ENCODE data around the gene SNTA1. TPM values are rescaled to one million over a fixed set of nuclear protein-coding genes. Genes with fewer than 3 reads are reported as not detected.
A peak's percentile ranks its signal among the peaks of the same experiment; 100 is the strongest.

Gene SNTA1
- total RNA-seq, 2 experiments from 2014 or later = 36.6 to 44.8 TPM

DNA sequence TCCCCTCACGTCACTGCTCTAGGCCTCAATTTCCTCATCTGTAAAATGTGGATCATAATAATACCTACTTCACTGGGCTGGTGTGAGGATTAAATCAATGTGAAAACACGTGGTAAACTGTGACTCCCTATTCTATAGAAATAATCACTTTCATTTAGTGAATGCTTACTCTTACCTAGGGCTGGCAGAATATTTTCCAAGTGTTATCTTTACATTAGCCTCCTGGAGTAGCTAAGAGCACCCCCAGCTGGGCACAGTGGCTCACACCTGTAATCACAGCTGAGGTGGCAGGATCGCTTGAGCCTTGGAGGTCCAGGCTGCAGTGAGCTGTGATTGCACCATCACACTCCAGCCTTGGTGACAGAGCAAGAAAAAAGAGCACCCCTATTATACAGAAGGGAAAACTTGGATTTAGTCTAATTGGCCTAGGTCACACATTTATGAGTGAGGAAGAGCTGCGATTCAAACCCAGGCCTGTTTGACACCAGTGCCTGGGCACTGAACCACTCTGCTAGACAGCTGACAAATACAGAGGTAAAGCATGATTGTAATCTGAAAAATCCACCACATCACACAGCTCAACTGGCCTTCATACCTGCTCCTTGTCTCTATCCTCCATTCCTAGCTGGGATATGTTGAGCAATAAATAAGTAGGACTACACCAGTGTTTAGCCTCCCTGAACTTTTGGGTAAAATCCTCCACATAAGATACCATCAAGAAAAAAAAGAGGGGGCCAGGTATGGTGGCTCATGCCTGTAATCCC is 1.4 kb upstream of the SNTA1 start:
- peak overlapping the region; percentile 95 for H3K27ac ChIP-seq (ENCODE audit: low read depth, low read length, poor library complexity, severe bottlenecking)
- ChIA-PET POLR2A (interaction anchor here (0.6 to 1.7 kb wide), 10 partner anchors 12 to 240 kb away, joined by 3 to 6 read pairs (median 4); partner anchors contain the start of genes ACTL10 and CDK5RAP1), CTCF (ENCODE audit: unreplicated experiment) (interaction anchor here (0.6 to 1.4 kb wide), 5 partner anchors 30 to 241 kb away, joined by 4 to 9 read pairs (median 4); partner anchors contain the start of gene CDK5RAP1)
- H3K4me3 ChIP-seq (ENCODE audit: low read depth, low read length, poor library complexity, severe bottlenecking) = peak overlapping the region; percentile 76
- TF ChIP-seq EZH2phosphoT487 (IDR thresholded peaks at IDR 0.05; ENCODE audit: borderline replicate concordance, low read depth, low read length) = no peak
- TF ChIP-seq, protein P1, sequence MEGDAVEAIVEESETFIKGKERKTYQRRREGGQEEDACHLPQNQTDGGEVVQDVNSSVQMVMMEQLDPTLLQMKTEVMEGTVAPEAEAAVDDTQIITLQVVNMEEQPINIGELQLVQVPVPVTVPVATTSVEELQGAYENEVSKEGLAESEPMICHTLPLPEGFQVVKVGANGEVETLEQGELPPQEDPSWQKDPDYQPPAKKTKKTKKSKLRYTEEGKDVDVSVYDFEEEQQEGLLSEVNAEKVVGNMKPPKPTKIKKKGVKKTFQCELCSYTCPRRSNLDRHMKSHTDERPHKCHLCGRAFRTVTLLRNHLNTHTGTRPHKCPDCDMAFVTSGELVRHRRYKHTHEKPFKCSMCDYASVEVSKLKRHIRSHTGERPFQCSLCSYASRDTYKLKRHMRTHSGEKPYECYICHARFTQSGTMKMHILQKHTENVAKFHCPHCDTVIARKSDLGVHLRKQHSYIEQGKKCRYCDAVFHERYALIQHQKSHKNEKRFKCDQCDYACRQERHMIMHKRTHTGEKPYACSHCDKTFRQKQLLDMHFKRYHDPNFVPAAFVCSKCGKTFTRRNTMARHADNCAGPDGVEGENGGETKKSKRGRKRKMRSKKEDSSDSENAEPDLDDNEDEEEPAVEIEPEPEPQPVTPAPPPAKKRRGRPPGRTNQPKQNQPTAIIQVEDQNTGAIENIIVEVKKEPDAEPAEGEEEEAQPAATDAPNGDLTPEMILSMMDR (conservative IDR thresholded peaks at IDR 0.05; ENCODE audit: low read length) = peak; percentile 89
- DNase-seq (ENCODE audit: low spot score) = peak; percentile 82
- peak overlapping the region; percentile 51; the same call in 1 of the 2 replicates for H2AFZ ChIP-seq (ENCODE audit: low read length)
- peaks cover 56% of the 10 kb centered on the region for H3K4me1 ChIP-seq (ENCODE audit: insufficient read depth, low read length, poor library complexity, severe bottlenecking)
- no peaks in the 10 kb centered on the region for H3K9me2 ChIP-seq (ENCODE audit: insufficient read depth, low read length)
- no peaks in the 10 kb centered on the region for H3K9me3 ChIP-seq (ENCODE audit: low read length)
- no TSS peak for BruUV-seq (replicated peaks)
- intact Hi-C loops (cut with micrococcal nuclease; ENCODE audit: unreplicated experiment) = loop anchor here (1.0 to 5.0 kb wide), 4 partner anchors 36 to 287 kb away; partner anchors contain the start of genes CDK5RAP1 and ZNF341
- no peaks in the 10 kb centered on the region for H3K36me3 ChIP-seq (ENCODE audit: insufficient read depth, low read length)
- peak overlapping the region; percentile 85 for H3K4me2 ChIP-seq (ENCODE audit: low read length)
- peaks cover 31% of the 10 kb centered on the region; the same call in 1 of the 2 replicates for H3K79me2 ChIP-seq (ENCODE audit: insufficient read depth, low read depth, low read length)
- no peaks in the 10 kb centered on the region for H4K20me1 ChIP-seq (ENCODE audit: insufficient read depth, low read length)

DNA sequence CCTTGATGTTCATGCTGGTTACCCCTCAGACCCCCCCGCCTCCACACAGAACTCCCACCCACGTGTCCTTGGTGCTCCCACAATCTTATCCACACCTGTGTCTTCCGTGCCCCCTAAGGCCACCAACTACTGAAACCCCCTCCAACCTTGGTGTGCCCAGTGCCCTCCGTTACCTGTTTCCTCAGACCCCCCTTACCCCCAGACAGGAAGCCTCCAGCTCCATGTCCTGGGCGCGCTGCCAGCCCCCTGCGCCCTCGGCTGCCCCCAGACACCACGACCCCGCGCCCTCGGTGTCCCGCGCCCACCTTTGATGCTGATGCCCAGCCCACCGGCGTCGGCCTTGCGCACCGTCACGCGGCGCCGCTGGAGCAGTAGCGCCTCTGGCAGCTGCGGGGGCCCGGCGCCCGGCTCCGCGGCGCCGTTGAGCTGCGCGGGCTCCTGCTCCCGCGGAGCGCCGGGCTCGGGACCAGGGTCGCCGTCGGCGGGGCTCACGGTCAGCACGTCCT is 504 bp downstream of the SNTA1 start:
- no peak overlapping the region for H2AFZ ChIP-seq (ENCODE audit: low read length)

More for the DNA sequence above, 504 bp downstream of the SNTA1 start:
- DNase-seq (ENCODE audit: low spot score) = peak; percentile 51
- H3K79me2 ChIP-seq (ENCODE audit: insufficient read depth, low read depth, low read length) = peaks cover 43% of the 10 kb centered on the region; the same call in 1 of the 2 replicates
- H3K27ac ChIP-seq (ENCODE audit: low read depth, low read length, poor library complexity, severe bottlenecking) = peak overlapping the region; percentile 95
- peak overlapping the region; percentile 93 for H3K4me2 ChIP-seq (ENCODE audit: low read length)
- CTCF ChIA-PET (ENCODE audit: unreplicated experiment) = interaction anchor here (0.6 kb wide), 3 partner anchors 97 to 1086 kb away, joined by 3 read pairs; no protein-coding TSS in a partner anchor
- H4K20me1 ChIP-seq (ENCODE audit: insufficient read depth, low read length) = no peaks in the 10 kb centered on the region
- peaks cover 74% of the 10 kb centered on the region for H3K4me1 ChIP-seq (ENCODE audit: insufficient read depth, low read length, poor library complexity, severe bottlenecking)
- H3K4me3 ChIP-seq (ENCODE audit: low read depth, low read length, poor library complexity, severe bottlenecking) = peak overlapping the region; percentile 76
- BruUV-seq (replicated peaks) = no TSS peak
- intact Hi-C loops (cut with micrococcal nuclease; ENCODE audit: unreplicated experiment) = loop anchor here (2.0 kb wide), 1 partner anchor 26 kb away; no protein-coding TSS in a partner anchor
- H3K9me3 ChIP-seq (ENCODE audit: low read length) = no peaks in the 10 kb centered on the region
- H3K9me2 ChIP-seq (ENCODE audit: insufficient read depth, low read length) = no peaks in the 10 kb centered on the region
- TF ChIP-seq, protein P1 (conservative IDR thresholded peaks at IDR 0.05; ENCODE audit: low read length) = no peak
- no peak for TF ChIP-seq EZH2phosphoT487 (IDR thresholded peaks at IDR 0.05; ENCODE audit: borderline replicate concordance, low read depth, low read length)
- peaks cover 12% of the 10 kb centered on the region for H3K36me3 ChIP-seq (ENCODE audit: insufficient read depth, low read length)
- POLR2A ChIA-PET = interaction anchor here (0.6 to 1.7 kb wide), 7 partner anchors 9 to 489 kb away, joined by 3 to 6 read pairs (median 4); partner anchors contain the start of genes ACTL10 and CDK5RAP1

Measured in OCI-LY7 (cell line).